ENCODE measurements around the gene SCUBE1.

DNA sequence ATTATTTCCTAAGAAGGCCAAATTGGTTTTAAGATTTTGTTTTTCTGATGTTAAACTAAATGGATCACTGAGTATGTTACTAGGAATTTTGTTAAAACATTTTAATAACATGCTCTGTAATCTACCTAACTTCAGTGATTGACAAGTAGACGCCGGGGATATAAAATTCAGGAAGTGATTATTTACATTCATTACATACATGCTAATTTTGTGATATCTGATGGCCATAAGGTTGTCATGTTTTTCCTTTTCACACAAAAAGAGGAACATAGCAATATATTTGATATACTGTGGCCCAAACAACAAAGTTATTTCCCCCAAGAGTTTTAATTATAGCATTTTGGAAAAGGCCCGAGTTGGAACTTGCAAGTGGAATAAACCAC is 12.1 kb downstream of the SCUBE1 start:
- TF ChIP-seq, protein P1, sequence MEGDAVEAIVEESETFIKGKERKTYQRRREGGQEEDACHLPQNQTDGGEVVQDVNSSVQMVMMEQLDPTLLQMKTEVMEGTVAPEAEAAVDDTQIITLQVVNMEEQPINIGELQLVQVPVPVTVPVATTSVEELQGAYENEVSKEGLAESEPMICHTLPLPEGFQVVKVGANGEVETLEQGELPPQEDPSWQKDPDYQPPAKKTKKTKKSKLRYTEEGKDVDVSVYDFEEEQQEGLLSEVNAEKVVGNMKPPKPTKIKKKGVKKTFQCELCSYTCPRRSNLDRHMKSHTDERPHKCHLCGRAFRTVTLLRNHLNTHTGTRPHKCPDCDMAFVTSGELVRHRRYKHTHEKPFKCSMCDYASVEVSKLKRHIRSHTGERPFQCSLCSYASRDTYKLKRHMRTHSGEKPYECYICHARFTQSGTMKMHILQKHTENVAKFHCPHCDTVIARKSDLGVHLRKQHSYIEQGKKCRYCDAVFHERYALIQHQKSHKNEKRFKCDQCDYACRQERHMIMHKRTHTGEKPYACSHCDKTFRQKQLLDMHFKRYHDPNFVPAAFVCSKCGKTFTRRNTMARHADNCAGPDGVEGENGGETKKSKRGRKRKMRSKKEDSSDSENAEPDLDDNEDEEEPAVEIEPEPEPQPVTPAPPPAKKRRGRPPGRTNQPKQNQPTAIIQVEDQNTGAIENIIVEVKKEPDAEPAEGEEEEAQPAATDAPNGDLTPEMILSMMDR (IDR thresholded peaks at IDR 0.05), result no peak
- no peak for TF ChIP-seq EZH2phosphoT487 (IDR thresholded peaks at IDR 0.05)
- TF ChIP-seq EZH2 (IDR thresholded peaks at IDR 0.05), result no peak
